Measurements from ENCODE around the gene ALDH2. TPM values are rescaled to one million over a fixed set of nuclear protein-coding genes. Genes with fewer than 3 reads are reported as not detected.

Gene ALDH2
- total RNA-seq, 6 donors from 2014 or later: 138 to 573 (median 265) TPM

DNA sequence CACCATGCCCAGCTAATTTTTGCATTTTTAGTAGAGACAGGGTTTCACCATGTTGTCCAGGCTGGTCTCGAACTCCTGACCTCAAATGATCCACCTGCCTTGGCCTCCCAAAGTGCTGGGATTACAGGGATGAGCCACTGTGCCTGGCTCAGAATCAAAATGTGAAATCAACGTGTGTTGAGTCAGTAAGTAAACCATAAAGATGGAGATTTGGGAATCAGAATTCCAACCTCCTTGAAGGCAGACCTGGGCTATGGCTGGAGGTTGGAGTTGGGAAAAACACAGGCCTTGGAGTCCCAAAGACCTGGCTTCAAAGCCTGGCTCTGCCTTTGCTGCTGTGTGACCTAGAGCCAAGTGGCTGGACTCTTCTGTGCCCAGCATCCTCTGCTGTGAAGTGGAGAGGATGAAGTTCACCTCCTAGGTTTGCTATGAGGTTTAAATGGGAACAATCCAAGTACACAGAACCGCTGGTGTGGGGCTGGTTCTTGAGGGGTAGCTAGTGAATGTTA is 10.2 kb downstream of the ALDH2 start:
- no peaks in the 10 kb centered on the region for H3K9me3 ChIP-seq
- H3K27ac ChIP-seq: peak overlapping the region; percentile 90 to 98 (median 94)
- H3K36me3 ChIP-seq: peaks cover 0 to 20% (median 11%) of the 10 kb centered on the region in 4 donors
- H3K4me3 ChIP-seq: no peak overlapping the region
- no peaks in the 10 kb centered on the region for H3K27me3 ChIP-seq
- TF ChIP-seq POLR2AphosphoS5 (IDR thresholded peaks at IDR 0.05) (no peak), POLR2A (IDR thresholded peaks at IDR 0.05) (no peak), EP300 (IDR thresholded peaks at IDR 0.05) (no peak)
- TF ChIP-seq, protein P1, sequence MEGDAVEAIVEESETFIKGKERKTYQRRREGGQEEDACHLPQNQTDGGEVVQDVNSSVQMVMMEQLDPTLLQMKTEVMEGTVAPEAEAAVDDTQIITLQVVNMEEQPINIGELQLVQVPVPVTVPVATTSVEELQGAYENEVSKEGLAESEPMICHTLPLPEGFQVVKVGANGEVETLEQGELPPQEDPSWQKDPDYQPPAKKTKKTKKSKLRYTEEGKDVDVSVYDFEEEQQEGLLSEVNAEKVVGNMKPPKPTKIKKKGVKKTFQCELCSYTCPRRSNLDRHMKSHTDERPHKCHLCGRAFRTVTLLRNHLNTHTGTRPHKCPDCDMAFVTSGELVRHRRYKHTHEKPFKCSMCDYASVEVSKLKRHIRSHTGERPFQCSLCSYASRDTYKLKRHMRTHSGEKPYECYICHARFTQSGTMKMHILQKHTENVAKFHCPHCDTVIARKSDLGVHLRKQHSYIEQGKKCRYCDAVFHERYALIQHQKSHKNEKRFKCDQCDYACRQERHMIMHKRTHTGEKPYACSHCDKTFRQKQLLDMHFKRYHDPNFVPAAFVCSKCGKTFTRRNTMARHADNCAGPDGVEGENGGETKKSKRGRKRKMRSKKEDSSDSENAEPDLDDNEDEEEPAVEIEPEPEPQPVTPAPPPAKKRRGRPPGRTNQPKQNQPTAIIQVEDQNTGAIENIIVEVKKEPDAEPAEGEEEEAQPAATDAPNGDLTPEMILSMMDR (IDR thresholded peaks at IDR 0.05): no peak
- H3K4me1 ChIP-seq: peaks cover 72 to 100% (median 87%) of the 10 kb centered on the region in 4 donors
- ATAC-seq (ENCODE audit: low FRiP score in 2 of 2): no peak
- 47 to 59% methylated on average over 3 of the region's 3 CpGs for WGBS, 2 donors
- no peak for DNase-seq

DNA sequence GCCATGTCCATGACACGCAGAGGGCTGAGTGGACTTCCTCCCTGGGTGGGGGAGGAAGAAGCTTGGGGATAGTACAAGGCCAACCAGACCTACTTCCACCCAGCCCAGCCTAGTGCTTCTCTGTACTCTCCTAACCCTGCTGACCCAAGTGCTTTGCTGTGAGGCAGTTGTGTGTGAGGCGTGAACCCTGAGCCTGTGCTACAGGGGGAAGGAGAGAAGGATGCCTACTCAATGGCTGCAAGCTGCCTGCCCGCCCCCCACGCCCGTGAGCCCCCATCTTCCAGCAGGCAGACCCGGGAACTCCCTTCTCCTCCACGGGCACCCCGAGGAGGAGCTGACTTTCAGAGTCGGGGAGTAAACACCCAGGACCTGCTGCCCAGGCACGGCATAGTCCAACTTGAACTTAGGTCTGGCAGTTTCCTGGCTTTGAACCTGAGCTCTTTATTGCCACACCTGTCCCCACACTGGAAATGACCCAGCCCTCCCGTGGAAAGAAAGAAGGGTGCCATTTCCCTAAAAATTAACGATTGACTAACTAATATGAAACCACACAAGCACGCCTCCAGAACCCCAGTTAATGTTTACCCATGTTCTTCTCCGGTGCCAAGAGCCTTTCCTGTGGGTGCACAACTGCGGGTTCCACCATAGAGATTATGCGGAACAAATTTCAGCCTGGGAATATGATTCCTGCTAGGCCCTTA is 10.8 kb downstream of the ALDH2 start:
- TF ChIP-seq, protein P1 (IDR thresholded peaks at IDR 0.05): no peak
- TF ChIP-seq POLR2A (IDR thresholded peaks at IDR 0.05): peak in 1 of 4 donors; percentile 45
- TF ChIP-seq POLR2AphosphoS5 (IDR thresholded peaks at IDR 0.05): peak; percentile 5 to 10
- no peak for TF ChIP-seq EP300 (IDR thresholded peaks at IDR 0.05)
- peak; percentile 72 to 79 for DNase-seq
- peaks cover 0 to 26% (median 16%) of the 10 kb centered on the region in 4 donors for H3K36me3 ChIP-seq
- no peaks in the 10 kb centered on the region for H3K27me3 ChIP-seq
- WGBS, 2 donors: 33 to 35% methylated on average over 13 to 15 of the region's 16 CpGs
- H3K4me3 ChIP-seq: no peak overlapping the region
- peaks cover 70 to 100% (median 81%) of the 10 kb centered on the region in 4 donors for H3K4me1 ChIP-seq
- H3K27ac ChIP-seq: peak overlapping the region; percentile 90 to 98 (median 94)
- peak; percentile 51 to 61 for ATAC-seq (ENCODE audit: low FRiP score in 2 of 2)
- no peaks in the 10 kb centered on the region for H3K9me3 ChIP-seq

DNA sequence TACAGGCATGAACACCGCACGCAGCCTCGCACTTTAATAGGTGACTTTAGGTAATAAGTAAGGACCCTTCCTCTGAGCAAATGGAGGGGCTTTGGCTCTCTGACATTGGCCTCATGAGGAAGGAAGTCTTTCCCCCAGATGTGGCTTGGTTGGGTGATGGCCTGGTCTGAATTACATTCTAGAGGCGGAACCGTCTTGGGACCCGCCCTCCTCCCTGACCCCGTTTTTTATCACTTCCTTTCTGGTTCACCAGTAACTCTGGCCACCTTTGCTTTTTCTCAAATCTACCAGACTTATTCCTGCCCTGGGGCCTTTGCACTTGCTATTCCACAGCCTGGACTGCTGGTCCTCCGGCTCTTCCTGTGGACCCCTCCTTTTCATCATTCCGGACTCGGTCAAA is 13.4 kb downstream of the ALDH2 start:
- no peak for DNase-seq
- ATAC-seq (ENCODE audit: low FRiP score in 2 of 2): no peak
- TF ChIP-seq EP300 (IDR thresholded peaks at IDR 0.05) (no peak), POLR2A (IDR thresholded peaks at IDR 0.05) (no peak), POLR2AphosphoS5 (IDR thresholded peaks at IDR 0.05) (no peak)
- TF ChIP-seq, protein P1 (IDR thresholded peaks at IDR 0.05): no peak
- WGBS, 2 donors: 84 to 85% methylated on average over 7 to 10 of the region's 10 CpGs
- no peak overlapping the region for H3K4me3 ChIP-seq
- peak overlapping the region; percentile 43 to 98 (median 94) for H3K27ac ChIP-seq
- H3K4me1 ChIP-seq: peaks cover 43 to 79% (median 56%) of the 10 kb centered on the region in 4 donors
- no peaks in the 10 kb centered on the region for H3K9me3 ChIP-seq
- H3K36me3 ChIP-seq: peaks cover 17 to 53% (median 43%) of the 10 kb centered on the region in 4 donors
- H3K27me3 ChIP-seq: no peaks in the 10 kb centered on the region

DNA sequence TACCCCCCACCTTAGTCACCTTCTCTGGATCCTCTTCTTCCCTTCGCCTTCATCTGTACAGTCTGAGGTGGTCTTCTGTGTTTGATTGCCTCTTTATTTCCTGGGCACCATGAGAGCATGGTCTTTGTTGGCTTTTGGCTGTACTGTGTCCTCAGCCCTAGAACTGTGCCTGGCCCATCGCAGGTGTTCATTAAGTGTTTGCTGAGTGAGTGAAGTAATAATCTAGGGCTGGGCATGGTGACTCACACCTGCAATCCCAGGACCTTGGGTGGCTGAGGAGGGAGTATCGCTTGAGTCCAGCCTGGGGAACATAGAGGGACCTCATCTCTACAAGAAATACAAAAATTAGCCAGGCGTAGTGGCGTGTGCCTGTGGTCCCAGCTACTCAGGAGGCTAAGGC is 13.9 kb downstream of the ALDH2 start:
- H3K36me3 ChIP-seq: peaks cover 21 to 57% (median 46%) of the 10 kb centered on the region in 4 donors
- H3K27ac ChIP-seq: peak overlapping the region; percentile 43 to 98 (median 94)
- TF ChIP-seq POLR2A (IDR thresholded peaks at IDR 0.05) (peak in 1 of 4 donors; percentile 20), POLR2AphosphoS5 (IDR thresholded peaks at IDR 0.05) (peak in 1 of 2 donors; percentile 41)
- TF ChIP-seq, protein P1 (IDR thresholded peaks at IDR 0.05): no peak
- DNase-seq (peak in 1 of 2 donors; percentile 78), ATAC-seq (ENCODE audit: low FRiP score in 2 of 2) (peak; percentile 15 to 79)
- H3K4me3 ChIP-seq: no peak overlapping the region
- H3K27me3 ChIP-seq: no peaks in the 10 kb centered on the region
- WGBS, 2 donors: 74 to 86% methylated on average over 5 of the region's 5 CpGs
- H3K9me3 ChIP-seq: no peaks in the 10 kb centered on the region
- peaks cover 41 to 75% (median 53%) of the 10 kb centered on the region in 4 donors for H3K4me1 ChIP-seq
